ENCODE data around the gene MED1.
"Not testable (repeated sequence)": the region's sequence is repeated elsewhere in the genome, so short reads cannot be mapped to it uniquely, and the experiment has no call there.

Gene MED1

DNA sequence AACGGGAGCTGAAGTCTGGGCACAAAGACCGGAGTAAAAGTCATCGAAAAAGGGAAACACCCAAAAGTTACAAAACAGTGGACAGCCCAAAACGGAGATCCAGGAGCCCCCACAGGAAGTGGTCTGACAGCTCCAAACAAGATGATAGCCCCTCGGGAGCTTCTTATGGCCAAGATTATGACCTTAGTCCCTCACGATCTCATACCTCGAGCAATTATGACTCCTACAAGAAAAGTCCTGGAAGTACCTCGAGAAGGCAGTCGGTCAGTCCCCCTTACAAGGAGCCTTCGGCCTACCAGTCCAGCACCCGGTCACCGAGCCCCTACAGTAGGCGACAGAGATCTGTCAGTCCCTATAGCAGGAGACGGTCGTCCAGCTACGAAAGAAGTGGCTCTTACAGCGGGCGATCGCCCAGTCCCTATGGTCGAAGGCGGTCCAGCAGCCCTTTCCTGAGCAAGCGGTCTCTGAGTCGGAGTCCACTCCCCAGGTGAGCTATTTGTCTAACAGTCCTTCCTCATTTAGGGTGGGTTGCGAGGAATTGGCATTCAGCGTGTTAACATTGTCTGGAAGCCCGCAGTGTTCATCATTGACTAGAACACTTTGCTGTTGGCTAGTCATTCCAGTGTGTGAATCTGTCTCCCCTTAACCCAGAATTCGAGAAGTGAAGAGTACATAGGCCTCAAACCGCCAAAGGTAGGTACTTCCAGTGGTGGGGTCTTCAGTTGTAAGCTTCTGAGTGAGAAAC is 11.7 kb upstream of the MED1 start:
- peak overlapping the region; percentile 99 for H3K9ac ChIP-seq (ENCODE audit: low read length)
- no peaks in the 10 kb centered on the region for H3K36me3 ChIP-seq (ENCODE audit: control insufficient read depth, low read depth, low read length)
- no peak overlapping the region for H3K27ac ChIP-seq (ENCODE audit: low read length)
- H3K9me3 ChIP-seq (ENCODE audit: control insufficient read depth, low read depth, low read length): no peaks in the 10 kb centered on the region
- peak overlapping the region; percentile 99 for H3K4me3 ChIP-seq (ENCODE audit: low read length)
- no peaks in the 10 kb centered on the region for H3K27me3 ChIP-seq (ENCODE audit: control insufficient read depth, insufficient read depth, low read length)
- H3K4me1 ChIP-seq (ENCODE audit: control insufficient read depth, low read depth, low read length): peaks cover 6% of the 10 kb centered on the region

GRCh38 chr17:39461926-39462569 is 11.0 kb upstream of the MED1 start:
- no peaks in the 10 kb centered on the region for H3K9me3 ChIP-seq (ENCODE audit: control insufficient read depth, low read depth, low read length)
- peak overlapping the region; percentile 9 for H3K27ac ChIP-seq (ENCODE audit: low read length)
- no peaks in the 10 kb centered on the region for H3K27me3 ChIP-seq (ENCODE audit: control insufficient read depth, insufficient read depth, low read length)
- H3K4me3 ChIP-seq (ENCODE audit: low read length): peak overlapping the region; percentile 99
- H3K36me3 ChIP-seq (ENCODE audit: control insufficient read depth, low read depth, low read length): no peaks in the 10 kb centered on the region
- peak overlapping the region; percentile 99 for H3K9ac ChIP-seq (ENCODE audit: low read length)
- peaks cover 6% of the 10 kb centered on the region for H3K4me1 ChIP-seq (ENCODE audit: control insufficient read depth, low read depth, low read length)

DNA sequence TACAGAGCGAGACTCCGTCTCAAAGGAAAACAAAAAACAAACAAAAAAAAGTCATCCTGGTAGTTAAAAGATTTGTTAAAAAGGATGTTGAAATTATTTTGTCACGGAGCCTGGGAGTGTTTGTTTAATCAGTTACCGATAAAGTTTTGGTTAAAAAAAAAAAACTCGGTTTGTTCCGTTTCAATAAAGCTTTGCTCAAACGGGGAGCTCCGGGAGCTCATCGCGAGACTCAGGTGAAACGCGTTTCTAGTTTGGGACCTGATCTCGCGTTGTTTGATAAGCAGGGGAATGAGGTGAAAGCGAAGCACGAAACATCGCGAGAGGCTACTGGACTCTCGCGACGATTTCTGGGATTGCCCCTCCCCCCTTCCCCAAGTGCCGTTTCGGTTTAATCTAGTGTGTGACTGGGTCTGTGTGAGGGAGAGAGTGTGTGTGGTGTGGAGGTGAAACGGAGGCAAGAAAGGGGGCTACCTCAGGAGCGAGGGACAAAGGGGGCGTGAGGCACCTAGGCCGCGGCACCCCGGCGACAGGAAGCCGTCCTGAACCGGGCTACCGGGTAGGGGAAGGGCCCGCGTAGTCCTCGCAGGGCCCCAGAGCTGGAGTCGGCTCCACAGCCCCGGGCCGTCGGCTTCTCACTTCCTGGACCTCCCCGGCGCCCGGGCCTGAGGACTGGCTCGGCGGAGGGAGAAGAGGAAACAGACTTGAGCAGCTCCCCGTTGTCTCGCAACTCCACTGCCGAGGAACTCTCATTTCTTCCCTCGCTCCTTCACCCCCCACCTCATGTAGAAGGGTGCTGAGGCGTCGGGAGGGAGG is 10.3 kb upstream of the MED1 start, which contains the start of gene CDK12:
Gene CDK12, plus strand, starts transcription at position 374 of the 813 bp plus-strand sequence. CDS start 586 bp downstream, outside the sequence.
- Histone ChIP-seq H3K27ac (ENCODE audit: low read length) (peak within 1 kb of the TSS; percentile 97), H3K4me1 (ENCODE audit: control insufficient read depth, low read depth, low read length) (peaks cover 6% of the 10 kb centered on the region), H3K27me3 (ENCODE audit: control insufficient read depth, insufficient read depth, low read length) (no peaks in the 10 kb centered on the region), H3K9ac (ENCODE audit: low read length) (peak within 1 kb of the TSS; percentile 99), H3K4me3 (ENCODE audit: low read length) (peak within 1 kb of the TSS; percentile 99), H3K36me3 (ENCODE audit: control insufficient read depth, low read depth, low read length) (no peaks in the 10 kb centered on the region), H3K9me3 (ENCODE audit: control insufficient read depth, low read depth, low read length) (no peaks in the 10 kb centered on the region)

GRCh38 chr17:39455919-39456318 is 4.9 kb upstream of the MED1 start:
- Histone ChIP-seq H3K9ac (ENCODE audit: low read length) (no peak overlapping the region), H3K27ac (ENCODE audit: low read length) (no peak overlapping the region), H3K36me3 (ENCODE audit: control insufficient read depth, low read depth, low read length) (no peaks in the 10 kb centered on the region), H3K4me1 (ENCODE audit: control insufficient read depth, low read depth, low read length) (no peaks in the 10 kb centered on the region), H3K27me3 (ENCODE audit: control insufficient read depth, insufficient read depth, low read length) (no peaks in the 10 kb centered on the region), H3K4me3 (ENCODE audit: low read length) (no peak overlapping the region), H3K9me3 (ENCODE audit: control insufficient read depth, low read depth, low read length) (no peaks in the 10 kb centered on the region)

- H3K27ac ChIP-seq (ENCODE audit: low read length): peak overlapping the region; percentile 99
- H3K4me1 ChIP-seq (ENCODE audit: control insufficient read depth, low read depth, low read length): peaks cover 3% of the 10 kb centered on the region
- peak overlapping the region; percentile 100 for H3K9ac ChIP-seq (ENCODE audit: low read length)
- H3K27me3 ChIP-seq (ENCODE audit: control insufficient read depth, insufficient read depth, low read length): no peaks in the 10 kb centered on the region
- no peaks in the 10 kb centered on the region for H3K9me3 ChIP-seq (ENCODE audit: control insufficient read depth, low read depth, low read length)
- H3K36me3 ChIP-seq (ENCODE audit: control insufficient read depth, low read depth, low read length): peaks cover 19% of the 10 kb centered on the region
- peak overlapping the region; percentile 98 for H3K4me3 ChIP-seq (ENCODE audit: low read length)
These were observed 1.0 kb downstream of the MED1 start for GRCh38 chr17:39450051-39450450.

- H3K27me3 ChIP-seq (ENCODE audit: control insufficient read depth, insufficient read depth, low read length): no peaks in the 10 kb centered on the region
- no peak overlapping the region for H3K9ac ChIP-seq (ENCODE audit: low read length)
- H3K4me3 ChIP-seq (ENCODE audit: low read length): no peak overlapping the region
- peaks cover 3% of the 10 kb centered on the region for H3K4me1 ChIP-seq (ENCODE audit: control insufficient read depth, low read depth, low read length)
- no peaks in the 10 kb centered on the region for H3K9me3 ChIP-seq (ENCODE audit: control insufficient read depth, low read depth, low read length)
- H3K27ac ChIP-seq (ENCODE audit: low read length): no peak overlapping the region
- peaks cover 37% of the 10 kb centered on the region for H3K36me3 ChIP-seq (ENCODE audit: control insufficient read depth, low read depth, low read length)
These were observed 3.5 kb downstream of the MED1 start for GRCh38 chr17:39447561-39447960.

- H3K27me3 ChIP-seq (ENCODE audit: control insufficient read depth, insufficient read depth, low read length): no peaks in the 10 kb centered on the region
- H3K27ac ChIP-seq (ENCODE audit: low read length): no peak overlapping the region
- no peak overlapping the region for H3K4me3 ChIP-seq (ENCODE audit: low read length)
- H3K9me3 ChIP-seq (ENCODE audit: control insufficient read depth, low read depth, low read length): no peaks in the 10 kb centered on the region
- H3K4me1 ChIP-seq (ENCODE audit: control insufficient read depth, low read depth, low read length): no peaks in the 10 kb centered on the region
- peaks cover 72% of the 10 kb centered on the region for H3K36me3 ChIP-seq (ENCODE audit: control insufficient read depth, low read depth, low read length)
- H3K9ac ChIP-seq (ENCODE audit: low read length): no peak overlapping the region
These were observed 7.7 kb downstream of the MED1 start for GRCh38 chr17:39443326-39443725.

DNA sequence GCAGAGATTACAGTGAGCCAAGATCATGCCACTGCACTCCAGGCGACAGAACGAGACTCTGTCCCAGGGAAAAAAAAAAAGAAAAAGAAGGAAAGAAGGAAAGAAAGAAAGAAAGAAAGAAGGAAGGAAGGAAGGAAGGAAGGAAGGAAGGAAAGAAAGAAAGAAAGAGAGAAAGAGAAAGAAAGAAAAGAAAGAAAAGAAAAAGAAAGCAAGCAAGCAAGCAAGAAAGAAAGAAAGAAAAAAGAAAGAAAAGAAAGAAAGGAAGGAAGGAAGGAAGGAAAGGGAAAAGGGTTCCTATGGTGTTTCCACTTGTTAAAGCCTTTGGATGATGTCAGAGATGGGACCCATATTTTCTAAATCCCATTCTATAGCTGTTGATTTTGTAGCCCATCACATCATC is 11.2 kb downstream of the MED1 start:
- H3K9ac ChIP-seq (ENCODE audit: low read length); H3K9me3 ChIP-seq (ENCODE audit: control insufficient read depth, low read depth, low read length); H3K4me1 ChIP-seq (ENCODE audit: control insufficient read depth, low read depth, low read length); H3K27me3 ChIP-seq (ENCODE audit: control insufficient read depth, insufficient read depth, low read length); H3K27ac ChIP-seq (ENCODE audit: low read length); H3K4me3 ChIP-seq (ENCODE audit: low read length): not testable (repeated sequence)
- H3K36me3 ChIP-seq (ENCODE audit: control insufficient read depth, low read depth, low read length): peaks cover 75% of the 10 kb centered on the region

GRCh38 chr17:39429600-39429999 is 21.5 kb downstream of the MED1 start:
- Histone ChIP-seq H3K36me3 (ENCODE audit: control insufficient read depth, low read depth, low read length) (peaks cover 74% of the 10 kb centered on the region), H3K4me3 (ENCODE audit: low read length) (no peak overlapping the region)

DNA sequence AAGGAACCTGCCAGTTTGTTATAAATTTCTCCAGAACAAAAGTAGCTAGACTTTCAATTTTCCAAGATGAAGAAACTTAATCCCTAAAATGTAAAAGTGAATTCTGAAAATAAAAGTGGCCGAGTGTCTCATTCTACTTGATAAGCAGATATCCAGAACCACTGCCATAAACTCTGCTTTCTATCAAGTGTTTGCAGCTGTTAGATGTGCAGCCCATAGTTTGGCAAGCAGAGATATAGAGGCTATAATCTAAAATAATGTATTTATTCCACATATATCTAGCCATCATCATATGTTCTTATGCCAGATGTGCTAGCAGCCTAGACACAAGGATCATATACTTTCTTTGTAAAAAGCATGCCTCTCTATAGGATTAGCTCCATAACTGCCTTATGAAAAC is 34.9 kb downstream of the MED1 start:
- no peak overlapping the region for H3K9ac ChIP-seq (ENCODE audit: low read length)
- H3K27me3 ChIP-seq (ENCODE audit: control insufficient read depth, insufficient read depth, low read length): no peaks in the 10 kb centered on the region
- H3K27ac ChIP-seq (ENCODE audit: low read length): no peak overlapping the region
- H3K9me3 ChIP-seq (ENCODE audit: control insufficient read depth, low read depth, low read length): no peaks in the 10 kb centered on the region
- H3K4me1 ChIP-seq (ENCODE audit: control insufficient read depth, low read depth, low read length): no peaks in the 10 kb centered on the region
- no peak overlapping the region for H3K4me3 ChIP-seq (ENCODE audit: low read length)
- peaks cover 66% of the 10 kb centered on the region for H3K36me3 ChIP-seq (ENCODE audit: control insufficient read depth, low read depth, low read length)

More at GRCh38 chr17:39429600-39429999, 21.5 kb downstream of the MED1 start:
- no peak overlapping the region for H3K9ac ChIP-seq (ENCODE audit: low read length)
- H3K27me3 ChIP-seq (ENCODE audit: control insufficient read depth, insufficient read depth, low read length): no peaks in the 10 kb centered on the region
- no peaks in the 10 kb centered on the region for H3K4me1 ChIP-seq (ENCODE audit: control insufficient read depth, low read depth, low read length)
- no peaks in the 10 kb centered on the region for H3K9me3 ChIP-seq (ENCODE audit: control insufficient read depth, low read depth, low read length)
- no peak overlapping the region for H3K27ac ChIP-seq (ENCODE audit: low read length)

- Histone ChIP-seq H3K27ac (ENCODE audit: low read length) (no peak overlapping the region), H3K4me3 (ENCODE audit: low read length) (no peak overlapping the region), H3K36me3 (ENCODE audit: control insufficient read depth, low read depth, low read length) (peaks cover 72% of the 10 kb centered on the region), H3K9ac (ENCODE audit: low read length) (no peak overlapping the region), H3K9me3 (ENCODE audit: control insufficient read depth, low read depth, low read length) (no peaks in the 10 kb centered on the region), H3K4me1 (ENCODE audit: control insufficient read depth, low read depth, low read length) (no peaks in the 10 kb centered on the region), H3K27me3 (ENCODE audit: control insufficient read depth, insufficient read depth, low read length) (no peaks in the 10 kb centered on the region)
These were observed 40.8 kb downstream of the MED1 start for GRCh38 chr17:39410279-39410678.

Data from iPS-18a (cell line).